Liver (tissue), 3 donors: ENCODE measurements around the gene PROSER3.
A peak's percentile ranks its signal among the peaks of the same experiment; 100 is the strongest.

Source experiments
- FOXA1 ChIP-seq: IDR thresholded peaks from 2 replicates; pipeline ENCODE4 v1.6.1; 2016; ENCODE audit warnings: antibody characterized with exemption
- GABPA ChIP-seq, 2 donors: IDR thresholded peaks in 1 of 2; conservative IDR thresholded peaks in 1 of 2; 2 replicates each; pipeline ENCODE4 v1.6.1; 2016; ENCODE audit warnings: antibody characterized with exemption in 2 of 2, mild to moderate bottlenecking in 1 of 2, moderate library complexity in 1 of 2
- RXRA ChIP-seq, 2 donors: IDR thresholded peaks; 2 replicates each; pipeline ENCODE4 v1.6.1; 2017 to 2018; ENCODE audit warnings: antibody characterized with exemption in 2 of 2, mild to moderate bottlenecking in 1 of 2
- YY1 ChIP-seq: IDR thresholded peaks from 2 replicates; pipeline ENCODE4 v1.6.1; 2016; ENCODE audit warnings: antibody characterized with exemption, mild to moderate bottlenecking
- TF ChIP-seq, protein P1 (sequence below): fragments of 150-350 bp; IDR thresholded peaks from 2 replicates; pipeline ENCODE4 v1.5.1; 2017; ENCODE audit warnings: improper control_type of control experiment, low read depth, low read length; ENCODE audit not compliant: missing input control
- donor health status: healthy.
- donor health status: healthy.

DNA sequence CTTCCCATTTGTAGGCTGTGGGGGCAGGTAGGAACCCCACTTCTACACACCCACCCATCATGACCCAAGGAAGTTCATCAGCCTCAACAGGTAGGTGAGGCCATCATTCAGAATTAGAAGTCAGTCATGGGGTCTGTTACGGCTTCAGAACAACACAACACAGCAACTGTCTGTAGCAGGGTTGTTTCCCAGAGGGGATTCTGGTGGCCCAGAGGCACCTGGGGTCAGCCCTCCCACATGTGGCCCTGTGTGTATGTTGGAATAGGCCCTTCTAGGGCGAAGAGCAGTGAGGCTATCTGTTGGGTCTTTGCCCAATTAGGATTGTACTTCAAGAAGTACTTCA is 19.1 kb upstream of the PROSER3 start:
- TF ChIP-seq GABPA (IDR thresholded peaks at IDR 0.05 in 1 of 2, conservative IDR thresholded peaks at IDR 0.05 in 1 of 2) (no peak), FOXA1 (no peak), YY1 (no peak), RXRA (IDR thresholded peaks at IDR 0.05) (peak in 1 of 2 donors; percentile 14)
- TF ChIP-seq, protein P1, sequence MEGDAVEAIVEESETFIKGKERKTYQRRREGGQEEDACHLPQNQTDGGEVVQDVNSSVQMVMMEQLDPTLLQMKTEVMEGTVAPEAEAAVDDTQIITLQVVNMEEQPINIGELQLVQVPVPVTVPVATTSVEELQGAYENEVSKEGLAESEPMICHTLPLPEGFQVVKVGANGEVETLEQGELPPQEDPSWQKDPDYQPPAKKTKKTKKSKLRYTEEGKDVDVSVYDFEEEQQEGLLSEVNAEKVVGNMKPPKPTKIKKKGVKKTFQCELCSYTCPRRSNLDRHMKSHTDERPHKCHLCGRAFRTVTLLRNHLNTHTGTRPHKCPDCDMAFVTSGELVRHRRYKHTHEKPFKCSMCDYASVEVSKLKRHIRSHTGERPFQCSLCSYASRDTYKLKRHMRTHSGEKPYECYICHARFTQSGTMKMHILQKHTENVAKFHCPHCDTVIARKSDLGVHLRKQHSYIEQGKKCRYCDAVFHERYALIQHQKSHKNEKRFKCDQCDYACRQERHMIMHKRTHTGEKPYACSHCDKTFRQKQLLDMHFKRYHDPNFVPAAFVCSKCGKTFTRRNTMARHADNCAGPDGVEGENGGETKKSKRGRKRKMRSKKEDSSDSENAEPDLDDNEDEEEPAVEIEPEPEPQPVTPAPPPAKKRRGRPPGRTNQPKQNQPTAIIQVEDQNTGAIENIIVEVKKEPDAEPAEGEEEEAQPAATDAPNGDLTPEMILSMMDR: no peak
